Parathyroid adenoma (tissue), 2 donors: ENCODE results near the gene ANOS1.
A peak's percentile ranks its signal among the peaks of the same experiment; 100 is the strongest.

ENCODE experiments used
- H2AFZ ChIP-seq: fragments of 300-600 bp; sonication (generic); one replicate; pipeline ENCODE4 v1.7.0; 2017; ENCODE audit warnings: antibody characterized with exemption, mild to moderate bottlenecking
- H3K27ac ChIP-seq: fragments of 300-600 bp; sonication (generic); one replicate; pipeline ENCODE4 v1.7.0; 2017
- H3K27me3 ChIP-seq: fragments of 300-600 bp; sonication (generic); one replicate; pipeline ENCODE4 v1.7.0; 2017; ENCODE audit warnings: low read length; ENCODE audit not compliant: control insufficient read depth, insufficient read depth
- H3K36me3 ChIP-seq: fragments of 300-600 bp; sonication (generic); one replicate; pipeline ENCODE4 v1.7.0; 2017; ENCODE audit warnings: low read length; ENCODE audit not compliant: control insufficient read depth, insufficient read depth
- H3K4me1 ChIP-seq: fragments of 300-600 bp; sonication (generic); one replicate; pipeline ENCODE4 v1.7.0; 2017; ENCODE audit warnings: control low read depth
- H3K4me2 ChIP-seq: fragments of 300-600 bp; sonication (generic); one replicate; pipeline ENCODE4 v1.7.0; 2017; ENCODE audit warnings: low read length
- H3K4me3 ChIP-seq: fragments of 300-600 bp; sonication (generic); one replicate; pipeline ENCODE4 v1.7.0; 2017; ENCODE audit warnings: low read depth, low read length
- H3K79me2 ChIP-seq: fragments of 300-600 bp; sonication (generic); one replicate; pipeline ENCODE4 v1.7.0; 2017; ENCODE audit warnings: control low read depth
- H3K9ac ChIP-seq: fragments of 300-600 bp; sonication (generic); one replicate; pipeline ENCODE4 v1.7.0; 2017; ENCODE audit warnings: mild to moderate bottlenecking
- H3K9me3 ChIP-seq: fragments of 300-600 bp; sonication (generic); one replicate; pipeline ENCODE4 v1.7.0; 2017; ENCODE audit warnings: low read length; ENCODE audit not compliant: control insufficient read depth
- CTCF ChIP-seq: fragments of 300-600 bp; sonication (generic); IDR thresholded peaks from one replicate; pipeline ENCODE4 v1.7.0; 2017; ENCODE audit warnings: antibody characterized with exemption, mild to moderate bottlenecking
- donor health status: primary hyperparathyroidism.

The ANOS1 gene

GRCh38 chrX:8755813-8756212 lies 23.9 kb upstream of the ANOS1 start:
- no peak overlapping the region for H3K4me3 ChIP-seq
- H3K27ac ChIP-seq, result no peak overlapping the region
- no peaks in the 10 kb centered on the region for H3K27me3 ChIP-seq
- no peaks in the 10 kb centered on the region for H3K36me3 ChIP-seq
- H2AFZ ChIP-seq, result no peak overlapping the region
- no peaks in the 10 kb centered on the region for H3K9me3 ChIP-seq
- no peak overlapping the region for H3K4me2 ChIP-seq
- TF ChIP-seq CTCF, result no peak
- H3K79me2 ChIP-seq, result no peaks in the 10 kb centered on the region
- no peaks in the 10 kb centered on the region for H3K4me1 ChIP-seq
- H3K9ac ChIP-seq, result no peak overlapping the region

- no peaks in the 10 kb centered on the region for H3K9me3 ChIP-seq
- H3K4me3 ChIP-seq, result no peak overlapping the region
- no peak overlapping the region for H2AFZ ChIP-seq
- no peak for TF ChIP-seq CTCF
- H3K79me2 ChIP-seq, result no peaks in the 10 kb centered on the region
- H3K27ac ChIP-seq, result no peak overlapping the region
- no peaks in the 10 kb centered on the region for H3K36me3 ChIP-seq
- H3K4me2 ChIP-seq, result no peak overlapping the region
- no peaks in the 10 kb centered on the region for H3K4me1 ChIP-seq
- H3K27me3 ChIP-seq, result no peaks in the 10 kb centered on the region
- no peak overlapping the region for H3K9ac ChIP-seq
Observed at GRCh38 chrX:8755116-8755515, 23.2 kb upstream of the ANOS1 start.

GRCh38 chrX:8749697-8750096 lies 17.8 kb upstream of the ANOS1 start:
- no peak for TF ChIP-seq CTCF
- Histone ChIP-seq H3K27ac (no peak overlapping the region), H3K36me3 (no peaks in the 10 kb centered on the region), H3K4me1 (no peaks in the 10 kb centered on the region), H3K27me3 (no peaks in the 10 kb centered on the region), H3K9me3 (no peaks in the 10 kb centered on the region), H3K4me3 (no peak overlapping the region), H3K4me2 (no peak overlapping the region), H3K79me2 (no peaks in the 10 kb centered on the region), H3K9ac (no peak overlapping the region), H2AFZ (no peak overlapping the region)

GRCh38 chrX:8748855-8749254 lies 16.9 kb upstream of the ANOS1 start:
- no peaks in the 10 kb centered on the region for H3K36me3 ChIP-seq
- H3K4me1 ChIP-seq, result no peaks in the 10 kb centered on the region
- no peak overlapping the region for H3K4me2 ChIP-seq
- H3K27ac ChIP-seq, result no peak overlapping the region
- H3K9ac ChIP-seq, result no peak overlapping the region
- H3K4me3 ChIP-seq, result no peak overlapping the region
- no peak overlapping the region for H2AFZ ChIP-seq
- H3K79me2 ChIP-seq, result no peaks in the 10 kb centered on the region
- no peaks in the 10 kb centered on the region for H3K27me3 ChIP-seq
- no peaks in the 10 kb centered on the region for H3K9me3 ChIP-seq
- TF ChIP-seq CTCF, result peak; percentile 34

- Histone ChIP-seq H3K4me2 (no peak overlapping the region), H2AFZ (no peak overlapping the region), H3K9ac (no peak overlapping the region), H3K4me3 (no peak overlapping the region), H3K79me2 (no peaks in the 10 kb centered on the region), H3K36me3 (no peaks in the 10 kb centered on the region), H3K27ac (no peak overlapping the region), H3K9me3 (no peaks in the 10 kb centered on the region), H3K27me3 (no peaks in the 10 kb centered on the region), H3K4me1 (no peaks in the 10 kb centered on the region)
- peak; percentile 55 for TF ChIP-seq CTCF
Observed at GRCh38 chrX:8743126-8743732, 11.3 kb upstream of the ANOS1 start.
